Activated CD4-positive, alpha-beta T cell treated with anti-CD3 and anti-CD28 coated beads, Interleukin-2, amount 50 U/mL, for 4 hours (primary cell): ENCODE measurements around the gene BCR.
"Not testable (repeated sequence)": the region's sequence is repeated elsewhere in the genome, so short reads cannot be mapped to it uniquely, and the experiment has no call there.

Experiments used
- DNase-seq, 2 experiments: peaks; one replicate each; pipeline ENCODE4 v3.0.0-alpha.2; 2020

BCR gene

GRCh38 chr22:23300476-23300875 lies 120.2 kb downstream of the BCR start:
- no peak for DNase-seq

DNA sequence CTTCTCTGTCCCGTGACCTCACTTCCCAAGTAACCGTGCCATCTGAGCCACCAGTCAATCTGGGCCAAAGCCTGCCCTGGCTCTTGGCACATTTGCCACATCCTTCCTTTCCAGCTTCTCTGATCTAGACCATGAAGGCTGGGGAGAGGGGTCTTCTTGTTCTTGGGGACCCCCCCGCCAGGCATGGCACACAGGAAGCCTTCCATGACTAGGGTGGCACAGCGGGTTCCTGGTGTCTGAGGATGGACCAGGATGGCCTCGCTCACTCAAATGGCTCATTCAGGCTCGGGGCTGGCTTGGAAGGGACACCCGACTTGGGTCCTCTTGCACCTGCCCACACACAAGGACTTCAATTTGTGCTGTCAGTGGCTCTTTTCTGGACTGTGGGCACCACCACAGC lies 121.3 kb downstream of the BCR start:
- no peak for DNase-seq

- no peak for DNase-seq
Measured at GRCh38 chr22:23302171-23303002, 122.1 kb downstream of the BCR start.

GRCh38 chr22:23305321-23305910 lies 125.1 kb downstream of the BCR start:
- no peak for DNase-seq

GRCh38 chr22:23305922-23306374 lies 125.6 kb downstream of the BCR start:
- no peak for DNase-seq

DNA sequence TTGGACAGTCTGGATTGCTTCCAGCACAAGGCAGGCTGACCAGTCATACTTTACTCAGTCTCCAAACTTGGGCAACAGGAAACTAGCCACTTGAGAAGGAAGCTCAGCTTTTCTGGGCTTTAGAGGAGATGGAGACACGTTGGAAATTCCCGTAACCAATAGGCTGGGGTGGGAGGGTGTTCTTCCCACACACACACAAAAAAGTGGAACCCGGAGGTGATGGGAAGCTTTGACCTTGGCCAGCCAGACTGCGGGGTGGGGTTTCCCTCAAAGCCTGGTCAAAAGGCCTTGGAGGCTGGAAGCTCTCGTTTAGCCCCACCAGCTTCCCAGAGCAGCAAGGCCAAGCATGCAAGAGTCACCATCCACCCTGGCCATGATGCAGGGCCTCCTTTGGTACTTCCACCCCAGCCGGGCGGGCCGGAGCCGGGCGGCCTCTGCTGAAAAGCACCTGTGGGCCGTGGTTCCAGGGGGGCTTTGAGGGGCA lies 126.2 kb downstream of the BCR start:
- DNase-seq, result no peak

DNA sequence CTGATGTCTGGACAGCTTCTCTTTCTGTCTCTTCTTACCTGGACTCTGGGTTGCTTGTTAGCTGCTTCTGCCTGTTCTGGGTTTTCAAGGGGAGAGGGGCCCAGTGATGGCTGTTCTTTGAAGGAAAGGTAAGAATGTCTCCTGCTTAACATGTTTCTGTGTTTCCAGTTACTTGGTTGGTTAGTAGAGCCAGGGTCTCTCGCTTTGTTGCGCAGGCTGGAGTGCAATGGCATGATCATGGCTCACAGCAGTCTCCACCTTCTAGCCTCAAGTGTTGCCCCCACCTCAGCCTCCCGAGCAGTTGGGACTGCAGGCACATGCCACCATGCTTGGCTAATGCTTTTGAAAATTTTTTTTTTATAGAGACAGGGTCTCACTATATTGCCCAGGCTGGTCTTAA lies 126.6 kb downstream of the BCR start:
- DNase-seq, result no peak

GRCh38 chr22:23307511-23307910 lies 127.2 kb downstream of the BCR start:
- not testable (repeated sequence) for DNase-seq

DNA sequence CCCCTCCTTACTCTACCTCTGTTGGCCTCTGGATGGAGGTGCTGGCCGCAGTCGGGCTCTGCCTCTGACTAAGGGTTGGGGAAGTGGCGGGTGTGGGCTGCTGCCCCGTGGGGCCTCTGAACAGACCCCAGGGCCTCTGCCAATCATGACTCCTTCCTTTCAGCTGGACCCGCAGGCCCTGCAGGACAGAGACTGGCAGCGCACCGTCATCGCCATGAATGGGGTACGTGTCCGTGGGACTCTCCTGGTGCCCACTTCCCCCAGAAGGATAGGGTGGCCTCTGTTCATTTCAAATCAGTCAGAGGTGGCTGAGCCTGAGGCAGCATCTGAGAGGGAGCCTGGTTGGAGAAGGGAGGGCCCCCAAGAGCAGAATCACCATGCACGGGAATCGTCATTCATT lies 129.0 kb downstream of the BCR start:
- not testable (repeated sequence) for DNase-seq

DNA sequence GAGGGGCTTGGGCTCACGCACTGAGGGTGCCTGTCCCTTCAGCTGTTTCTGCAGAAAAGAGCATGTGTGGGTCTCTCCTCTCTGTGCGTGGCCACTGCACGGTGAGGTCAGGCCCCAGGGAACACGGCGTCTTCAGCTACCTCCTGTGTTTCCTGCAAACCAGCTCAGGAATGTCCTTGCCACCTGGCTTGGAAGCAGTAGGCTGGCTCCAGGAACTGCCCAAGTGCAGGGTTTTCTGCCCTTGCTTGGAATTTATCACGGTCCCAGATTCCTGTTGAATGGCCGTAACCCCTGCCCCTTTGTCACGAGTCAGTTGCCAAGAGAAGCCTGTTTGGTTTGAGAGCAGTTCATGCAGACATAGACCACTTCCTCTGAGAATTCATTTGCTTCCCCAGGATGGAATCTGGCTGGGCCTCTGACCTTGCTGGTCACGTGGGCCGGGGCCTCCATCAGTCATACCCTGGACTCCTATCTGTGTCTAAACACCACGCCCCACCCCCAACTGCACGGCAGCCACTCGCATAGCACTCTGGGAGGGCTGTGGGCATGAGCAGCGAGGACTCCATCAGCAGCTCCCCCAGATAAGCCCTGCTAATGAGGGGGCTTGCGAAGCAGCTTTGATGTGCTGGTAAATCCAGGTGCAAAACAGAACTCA lies 130.3 kb downstream of the BCR start:
- DNase-seq, result not testable (repeated sequence)

DNA sequence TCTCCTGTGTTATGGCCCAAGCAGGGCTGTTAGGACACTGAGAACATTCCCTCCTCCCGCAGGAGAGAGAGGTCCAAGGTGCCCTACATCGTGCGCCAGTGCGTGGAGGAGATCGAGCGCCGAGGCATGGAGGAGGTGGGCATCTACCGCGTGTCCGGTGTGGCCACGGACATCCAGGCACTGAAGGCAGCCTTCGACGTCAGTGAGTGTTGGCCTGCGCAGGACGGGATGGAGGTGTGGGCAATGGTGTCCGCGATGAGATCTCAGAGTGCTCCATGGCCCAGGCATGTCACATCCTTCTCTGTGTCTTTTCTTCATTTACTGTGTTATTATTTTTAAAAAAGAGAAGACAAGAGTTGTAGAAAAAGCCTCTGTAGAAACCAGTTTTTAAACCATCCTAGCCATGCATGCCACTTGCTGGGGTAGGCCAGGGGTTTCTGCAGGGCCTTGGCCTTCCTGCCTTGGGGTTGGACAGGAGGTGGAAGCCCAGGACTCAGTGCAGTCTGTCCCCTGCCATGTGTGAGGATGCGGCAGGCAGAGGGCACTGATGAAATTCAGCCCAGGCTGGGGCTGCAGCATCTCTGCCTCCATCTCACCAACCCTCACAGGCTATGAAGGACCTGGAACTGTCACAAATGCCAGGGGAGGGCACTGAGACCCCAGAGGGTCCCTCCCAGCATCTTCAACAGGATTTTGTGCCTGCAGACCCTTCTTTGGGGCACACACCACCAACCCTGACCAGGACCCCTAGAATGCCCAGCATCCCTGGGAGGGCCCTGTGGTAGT lies 131.5 kb downstream of the BCR start:
- DNase-seq, result not testable (repeated sequence)

GRCh38 chr22:23313791-23314567 lies 133.7 kb downstream of the BCR start:
- no peak for DNase-seq

DNA sequence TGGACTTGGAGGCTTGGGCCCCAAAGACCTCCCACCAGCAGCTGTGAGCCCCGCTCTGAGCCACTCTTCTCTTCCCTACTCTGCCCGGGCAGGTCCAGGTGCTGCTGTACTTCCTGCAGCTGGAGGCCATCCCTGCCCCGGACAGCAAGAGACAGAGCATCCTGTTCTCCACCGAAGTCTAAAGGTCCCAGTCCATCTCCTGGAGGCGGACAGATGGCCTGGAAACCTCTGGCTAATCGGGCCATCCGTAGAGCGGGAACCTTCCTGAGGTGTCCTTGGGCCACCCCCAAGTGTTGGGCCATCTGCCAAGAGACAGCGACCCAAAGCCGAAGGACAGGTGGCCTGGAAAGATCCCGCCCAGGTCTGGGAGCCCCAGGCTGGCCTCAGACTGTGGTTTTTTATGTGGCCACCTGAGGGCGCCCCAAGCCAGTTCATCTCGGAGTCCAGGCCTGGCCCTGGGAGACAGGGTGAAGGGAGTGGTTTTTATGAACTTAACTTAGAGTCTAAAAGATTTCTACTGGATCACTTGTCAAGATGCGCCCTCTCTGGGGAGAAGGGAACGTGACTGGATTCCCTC lies 135.1 kb downstream of the BCR start:
- peak; percentile 35 to 39 for DNase-seq

- DNase-seq, result not testable (repeated sequence)
Measured at GRCh38 chr22:23316596-23316995, 136.3 kb downstream of the BCR start.

DNA sequence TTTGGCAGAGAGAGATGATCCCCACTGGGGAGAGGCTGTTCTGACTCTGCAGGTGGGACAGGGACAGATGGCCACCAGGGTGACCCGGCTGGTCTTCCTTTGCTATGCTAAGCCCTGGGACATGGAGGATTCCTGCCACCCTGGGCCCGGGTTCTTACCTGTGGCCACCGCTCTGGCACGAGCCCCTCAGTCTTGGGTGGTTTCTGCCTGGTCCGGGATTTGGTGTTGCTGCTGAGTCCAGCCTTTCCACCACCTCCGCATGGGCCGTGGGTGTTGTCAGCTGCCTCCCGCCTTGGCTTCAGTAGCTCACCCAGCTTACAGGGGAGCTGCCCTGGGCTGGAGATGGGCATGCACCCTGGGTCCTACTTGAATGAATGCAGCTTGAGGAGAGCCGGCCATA lies 138.0 kb downstream of the BCR start:
- DNase-seq, result not testable (repeated sequence)

DNA sequence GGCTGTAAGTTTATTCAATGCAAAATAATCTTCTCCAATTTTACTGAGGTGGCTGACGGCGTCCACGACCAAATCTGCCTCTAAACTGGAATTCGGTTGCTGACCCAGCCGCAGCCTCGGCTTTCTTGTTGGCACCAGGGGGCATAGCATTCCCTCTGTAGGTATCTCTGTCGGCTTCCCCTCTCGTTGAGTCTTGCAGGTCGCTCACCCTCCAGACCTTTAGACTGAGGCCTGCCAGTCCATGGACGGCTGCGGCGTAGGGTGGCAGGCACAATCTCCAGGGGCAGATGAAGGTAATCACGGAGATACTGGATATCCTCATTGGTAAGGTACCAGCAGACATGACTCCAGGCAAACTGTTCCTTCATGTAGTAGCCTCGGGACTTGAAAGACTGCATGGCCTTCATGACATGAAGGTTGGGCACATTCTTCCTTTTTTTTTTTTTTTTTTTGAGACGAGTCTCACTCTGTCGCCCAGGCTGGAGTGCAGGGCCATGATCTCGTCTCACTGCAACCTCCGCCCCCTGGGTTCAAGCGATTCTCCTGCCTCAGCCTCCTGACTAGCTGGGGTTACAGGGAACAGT lies 142.3 kb downstream of the BCR start:
- not testable (repeated sequence) for DNase-seq

GRCh38 chr22:23323960-23324688 lies 143.8 kb downstream of the BCR start:
- not testable (repeated sequence) for DNase-seq

DNA sequence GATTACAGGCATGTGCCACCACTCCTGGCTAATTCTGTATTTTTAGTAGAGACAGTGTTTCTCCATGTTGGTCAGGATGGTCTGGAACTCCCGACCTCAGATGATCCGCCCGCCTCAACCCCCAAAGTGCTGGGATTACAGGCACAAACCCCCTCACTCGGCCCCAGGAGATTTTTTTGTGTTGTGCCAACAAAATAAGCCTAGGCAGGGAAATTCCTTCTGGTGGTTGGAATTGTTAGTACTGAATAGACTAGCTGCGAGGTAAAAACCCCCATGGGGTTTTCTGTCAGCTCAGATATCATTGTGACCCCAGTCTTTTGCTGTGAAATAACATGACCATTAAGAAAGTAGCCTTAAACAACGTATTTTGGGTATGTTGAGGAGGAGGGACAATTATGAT lies 144.9 kb downstream of the BCR start:
- DNase-seq, result no peak

- DNase-seq, result not testable (repeated sequence)
Measured at GRCh38 chr22:23333822-23334221, 153.5 kb downstream of the BCR start.

DNA sequence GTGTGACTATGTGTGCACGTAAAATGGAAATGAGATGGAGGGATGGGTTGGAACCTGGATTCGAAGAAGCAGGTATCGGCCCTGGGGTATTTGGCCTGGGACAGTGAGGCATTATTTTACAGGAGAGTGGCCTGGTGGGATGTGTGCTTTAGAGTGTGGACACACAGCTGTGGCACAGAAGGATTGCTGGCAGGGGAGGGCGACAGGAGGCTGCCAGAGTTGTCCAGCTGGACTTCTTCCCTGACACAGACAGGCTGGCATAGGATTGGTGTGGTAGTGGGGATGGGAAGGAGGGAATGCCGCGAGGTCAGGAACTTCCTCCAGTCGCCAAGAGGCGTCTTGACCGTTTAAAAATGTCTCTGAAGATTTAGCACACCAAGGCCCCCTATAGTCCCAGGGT lies 157.4 kb downstream of the BCR start:
- not testable (repeated sequence) for DNase-seq
